ENCODE data around the gene MRAP.
A peak's percentile ranks its signal among the peaks of the same experiment; 100 is the strongest.

Gene MRAP

DNA sequence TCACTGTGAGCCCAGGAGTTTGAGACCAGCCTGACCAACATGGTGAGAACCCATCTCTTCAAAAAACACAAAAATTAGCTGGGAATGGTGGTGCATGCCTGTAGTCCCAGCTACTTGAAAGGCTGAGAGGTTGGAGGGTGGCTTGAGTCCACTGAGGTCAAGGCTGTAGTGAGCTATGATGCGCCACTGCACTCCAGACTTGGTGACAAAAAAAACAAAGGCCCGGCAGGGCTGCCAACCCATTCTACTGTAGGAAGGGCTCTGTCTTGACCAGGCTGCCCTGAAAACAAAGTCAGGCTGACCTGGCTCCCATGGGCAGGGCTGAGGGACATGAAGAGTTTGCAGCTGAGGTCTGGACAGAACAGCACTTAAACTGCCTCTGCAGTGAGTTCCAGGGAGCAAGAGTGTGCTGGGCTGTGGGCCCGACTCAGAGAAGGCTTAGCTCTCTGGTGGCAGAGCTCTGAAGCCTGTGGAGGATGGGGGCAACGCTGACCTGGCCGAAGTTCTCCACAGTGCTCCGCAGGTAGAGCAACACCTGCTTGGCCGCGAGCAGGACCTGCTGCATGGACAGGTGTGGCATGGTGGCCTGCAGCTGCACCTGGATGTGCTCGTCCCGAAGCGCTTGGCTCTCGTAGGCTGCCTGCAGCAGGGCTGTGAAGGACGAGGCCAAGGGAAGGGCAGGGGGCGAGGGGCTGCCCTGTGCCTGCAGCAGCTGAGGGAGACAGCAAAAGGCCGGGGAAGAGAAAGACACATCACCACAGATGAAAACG, 51.7 kb downstream of the MRAP start:
- peak; percentile 32 for DNase-seq

DNA sequence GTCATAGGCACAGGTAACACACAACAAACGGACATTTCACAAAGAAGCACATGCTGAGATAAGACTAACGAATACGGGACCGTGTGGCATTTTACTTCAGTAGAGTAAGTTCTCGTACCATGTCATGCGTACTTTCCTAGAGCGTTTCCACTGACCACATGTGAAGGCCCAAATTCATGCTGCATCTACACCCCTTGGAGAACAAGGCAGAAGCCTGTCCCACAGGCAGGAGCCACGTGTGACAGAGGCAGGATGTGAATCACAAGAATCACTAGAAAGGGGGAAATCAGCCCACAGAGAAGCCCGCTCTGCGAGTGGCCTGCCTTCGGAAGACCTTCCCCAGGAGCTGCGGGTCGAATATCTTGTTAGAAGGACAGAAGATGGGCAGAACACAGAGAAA, 52.3 kb downstream of the MRAP start:
- DNase-seq, result peak; percentile 35

GRCh38 chr21:32351428-32351827, 52.8 kb downstream of the MRAP start:
- DNase-seq, result peak; percentile 19

- no peak for DNase-seq
Observed at GRCh38 chr21:32352526-32352925, 53.9 kb downstream of the MRAP start.

GRCh38 chr21:32353002-32353711, 54.5 kb downstream of the MRAP start:
- DNase-seq, result no peak

DNA sequence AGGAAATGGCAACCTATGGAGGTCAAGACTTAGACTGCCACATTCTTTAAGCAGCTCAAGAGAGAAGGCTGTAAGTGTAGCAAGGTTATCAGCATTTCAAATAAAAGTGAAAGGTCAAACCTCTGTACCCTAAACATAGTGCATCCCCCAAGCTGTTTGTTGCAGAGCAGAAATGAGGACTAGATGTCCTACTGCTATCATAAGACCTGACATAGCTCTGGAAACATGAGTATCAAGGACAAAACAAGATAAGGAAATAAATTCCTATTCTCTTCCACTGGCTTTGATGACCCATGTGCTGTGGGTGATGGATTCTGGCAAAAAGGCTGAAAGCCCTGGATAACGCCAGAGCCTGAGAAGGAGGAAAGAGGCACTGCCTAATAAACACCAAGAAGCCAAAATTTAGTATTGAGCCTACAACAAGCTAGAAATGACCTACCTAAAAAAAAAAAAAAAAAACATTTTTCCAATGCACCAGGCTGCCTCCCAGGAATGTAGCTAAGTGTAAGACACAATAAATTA, 58.3 kb downstream of the MRAP start:
- no peak for DNase-seq

- DNase-seq, result no peak
Observed at GRCh38 chr21:32359719-32360260, 61.1 kb downstream of the MRAP start.

- DNase-seq, result no peak
Observed at GRCh38 chr21:32360401-32360975, 61.8 kb downstream of the MRAP start.
